HG03354 (cell line): ENCODE results near the gene RHOC.

ENCODE experiments used
- ATAC-seq: cut with Tn5 transposase; IDR thresholded peaks from one replicate; pipeline ENCODE4 v1.9.1; 2021; ENCODE audit warnings: mild to moderate bottlenecking; ENCODE audit not compliant: unreplicated experiment, poor library complexity, severe bottlenecking

RHOC gene

GRCh38 chr1:112718691-112719418, 11.9 kb upstream of the RHOC start:
- ATAC-seq: no peak

GRCh38 chr1:112717263-112717873, 10.4 kb upstream of the RHOC start:
- no peak for ATAC-seq

GRCh38 chr1:112716133-112716720, 9.3 kb upstream of the RHOC start:
- peak; percentile 28 for ATAC-seq

GRCh38 chr1:112715264-112716053, 8.5 kb upstream of the RHOC start, which contains the start of gene PPM1J:
Gene PPM1J (minus strand): TSS chr1:112715332. CDS start chr1:112715301, 31 bp downstream.
- ATAC-seq: peak; percentile 84

GRCh38 chr1:112714313-112715263, 7.7 kb upstream of the RHOC start:
- peak; percentile 29 for ATAC-seq

- peak; percentile 25 for ATAC-seq
Observed at GRCh38 chr1:112713466-112714312, 6.8 kb upstream of the RHOC start.

GRCh38 chr1:112712701-112713128, 5.8 kb upstream of the RHOC start:
- ATAC-seq: no peak

- ATAC-seq: no peak
Observed at GRCh38 chr1:112712191-112712590, 5.3 kb upstream of the RHOC start.

GRCh38 chr1:112711670-112712069, 4.7 kb upstream of the RHOC start:
- no peak for ATAC-seq

GRCh38 chr1:112711041-112711440, 4.1 kb upstream of the RHOC start:
- no peak for ATAC-seq

- no peak for ATAC-seq
Observed at GRCh38 chr1:112710586-112710985, 3.7 kb upstream of the RHOC start.

- ATAC-seq: no peak
Observed at GRCh38 chr1:112710159-112710558, 3.2 kb upstream of the RHOC start.

- ATAC-seq: no peak
Observed at GRCh38 chr1:112708489-112708888, 1.6 kb upstream of the RHOC start.

- no peak for ATAC-seq
Observed at GRCh38 chr1:112708002-112708448, 1.1 kb upstream of the RHOC start.

GRCh38 chr1:112707221-112708001, 484 bp upstream of the RHOC start:
- peak; percentile 65 for ATAC-seq

- ATAC-seq: peak; percentile 60
Observed at GRCh38 chr1:112704934-112705627, 1.8 kb downstream of the RHOC start.

GRCh38 chr1:112704391-112704933, 2.5 kb downstream of the RHOC start:
- no peak for ATAC-seq
